Measurements from ENCODE around the gene HES4. TPM values are rescaled to one million over a fixed set of nuclear protein-coding genes. Genes with fewer than 3 reads are reported as not detected.

HES4 gene
- total and polyA plus RNA-seq, 10 of the 15 experiments (the other 5 are each of a cell fraction or from before 2014, with no cell fraction given), result 0.44 to 1.7 (median 0.85) TPM; not detected in 5

GRCh38 chr1:1003618-1004419 lies 3.9 kb upstream of the HES4 start:
- Histone ChIP-seq H2AFZ (ENCODE audit: control insufficient read depth, low read depth, low read length) (no peak overlapping the region), H3K27me3 (replicated peaks in 1 of 2; ENCODE audit: control insufficient read depth in 2 of 2, insufficient read depth in 2 of 2, low read length in 1 of 2) (peaks cover 0 to 14% of the 10 kb centered on the region in 2 experiments; a peak in 2 of 4 replicates), H3K4me1 (ENCODE audit: control insufficient read depth, insufficient read depth, low read length) (peaks cover 26% of the 10 kb centered on the region), H3K79me2 (ENCODE audit: control insufficient read depth, insufficient read depth, low read length) (no peaks in the 10 kb centered on the region), H3K27ac (ENCODE audit: control insufficient read depth, insufficient read depth) (no peak overlapping the region), H3K4me2 (ENCODE audit: control insufficient read depth, insufficient read depth) (no peak overlapping the region), H3K4me3 (no peak overlapping the region), H3K9ac (ENCODE audit: control insufficient read depth, insufficient read depth, low read length) (no peak overlapping the region), H3K36me3 (ENCODE audit: control insufficient read depth in 2 of 2, insufficient read depth in 2 of 2, low read length in 1 of 2) (no peaks in the 10 kb centered on the region), H3K9me3 (replicated peaks; ENCODE audit: control insufficient read depth, insufficient read depth, low read length) (no peaks in the 10 kb centered on the region), H4K20me1 (ENCODE audit: control insufficient read depth, insufficient read depth) (no peaks in the 10 kb centered on the region)
- FAIRE-seq, result no peak
- no peak for DNase-seq (ENCODE audit: low read depth, low spot score)
- intact Hi-C loops (cut with micrococcal nuclease; ENCODE audit: unreplicated experiment) (no loop called here), in situ Hi-C loops (cut with MboI) (no loop called here)
- CTCF ChIA-PET, result interaction anchor here (0.9 to 5.6 kb wide), 4 partner anchors 10 to 98 kb away, joined by 3 to 56 read pairs (median 20); partner anchors contain the start of genes ISG15 and PERM1
- ATAC-seq, result no peak
- SMC1A ChIA-PET (ENCODE audit: uncharacterized antibody, unreplicated experiment), result no interaction called here
- WGBS (ENCODE audit: insufficient coverage, insufficient replicate concordance, low lambda C conversion rate, missing lambda C conversion rate), result 62% methylated on average over 21 of the region's 22 CpGs
- POLR2A ChIA-PET, result interaction anchor here (0.6 to 5.4 kb wide), 5 partner anchors 10 to 98 kb away, joined by 3 to 22 read pairs (median 6); partner anchors contain the start of genes AGRN and ISG15
- RAD21 ChIA-PET (ENCODE audit: unreplicated experiment), result interaction anchor here (1.4 kb wide), 1 partner anchor 12 kb away, joined by 6 read pairs; no protein-coding TSS in a partner anchor
- BruUV-seq (replicated peaks), result no TSS peak
- no peak for TF ChIP-seq SPI1 (IDR thresholded peaks at IDR 0.05; ENCODE audit: borderline replicate concordance, insufficient read depth, low read depth, low read length)
- TF ChIP-seq STAT3 (IDR thresholded peaks at IDR 0.05; ENCODE audit: low read depth, low read length), result no peak
- TF ChIP-seq SIN3A (IDR thresholded peaks at IDR 0.05; ENCODE audit: low read depth, low read length), result no peak
- TF ChIP-seq BRCA1 (IDR thresholded peaks at IDR 0.05; ENCODE audit: low read depth, low read length), result no peak
- TF ChIP-seq RBBP5 (conservative IDR thresholded peaks at IDR 0.05), result no peak
- no peak for TF ChIP-seq ETV6 (conservative IDR thresholded peaks at IDR 0.05 in 1 of 2, IDR thresholded peaks at IDR 0.05 in 1 of 2; ENCODE audit: borderline replicate concordance in 1 of 2, low read depth in 1 of 2)
- no peak for TF ChIP-seq E2F8 (IDR thresholded peaks at IDR 0.05; ENCODE audit: low read depth, partially characterized antibody)

Measured in GM12878 (cell line).